GM12878 (cell line): ENCODE measurements around the gene MDH1.
"Not testable (repeated sequence)": the region's sequence is repeated elsewhere in the genome, so short reads cannot be mapped to it uniquely, and the experiment has no call there.

Source experiments
- BRCA1 ChIP-seq: IDR thresholded peaks from 2 replicates; pipeline ENCODE4 v1.6.1; 2011; ENCODE audit warnings: low read depth, low read length, improper control_type of control experiment
- CREB1 ChIP-seq: IDR thresholded peaks from 2 replicates; pipeline ENCODE4 v1.6.1; 2012; ENCODE audit warnings: low read depth, mild to moderate bottlenecking, inconsistent platforms
- JUND ChIP-seq: IDR thresholded peaks from 2 replicates; pipeline ENCODE4 v1.6.1; 2012; ENCODE audit warnings: low read depth, mild to moderate bottlenecking, low read length, improper control_type of control experiment, moderate library complexity
- LARP7 ChIP-seq: fragments of 450-650 bp; IDR thresholded peaks from 2 replicates; pipeline ENCODE4 v1.6.1; 2017; ENCODE audit warnings: mild to moderate bottlenecking
- MTA2 ChIP-seq: fragments of 450-650 bp; IDR thresholded peaks from 2 replicates; pipeline ENCODE4 v1.6.1; 2016; ENCODE audit warnings: low read depth, mild to moderate bottlenecking, moderate library complexity
- REST ChIP-seq: IDR thresholded peaks from 2 replicates; pipeline ENCODE4 v1.6.1; 2012; ENCODE audit warnings: mild to moderate bottlenecking, low read depth, low read length
- RUNX3 ChIP-seq: IDR thresholded peaks from 2 replicates; pipeline ENCODE4 v1.6.1; 2012; ENCODE audit warnings: low read length, inconsistent platforms
- TCF7 ChIP-seq: IDR thresholded peaks from 2 replicates; pipeline ENCODE4 v1.6.1; 2014; ENCODE audit warnings: antibody characterized with exemption, borderline replicate concordance
- TF ChIP-seq, protein P1 (sequence below): IDR thresholded peaks from 2 replicates; pipeline ENCODE4 v1.6.1; 2011; ENCODE audit warnings: mild to moderate bottlenecking, low read depth, low read length, moderate library complexity; ENCODE audit not compliant: insufficient replicate concordance
- TF ChIP-seq, protein P2 (sequence below), 3 experiments: IDR thresholded peaks in 2 of 3; conservative IDR thresholded peaks in 1 of 3; 2 replicates each; pipeline ENCODE4 v1.5.1; 2011; ENCODE audit warnings: low read depth in 3 of 3, low read length in 3 of 3, mild to moderate bottlenecking in 3 of 3, control low read depth in 2 of 3, moderate library complexity in 2 of 3, inconsistent platforms in 1 of 3, mixed read lengths in 1 of 3; ENCODE audit not compliant: control insufficient read depth in 2 of 3, insufficient read depth in 1 of 3; ENCODE audit errors: extremely low read depth in 1 of 3

DNA sequence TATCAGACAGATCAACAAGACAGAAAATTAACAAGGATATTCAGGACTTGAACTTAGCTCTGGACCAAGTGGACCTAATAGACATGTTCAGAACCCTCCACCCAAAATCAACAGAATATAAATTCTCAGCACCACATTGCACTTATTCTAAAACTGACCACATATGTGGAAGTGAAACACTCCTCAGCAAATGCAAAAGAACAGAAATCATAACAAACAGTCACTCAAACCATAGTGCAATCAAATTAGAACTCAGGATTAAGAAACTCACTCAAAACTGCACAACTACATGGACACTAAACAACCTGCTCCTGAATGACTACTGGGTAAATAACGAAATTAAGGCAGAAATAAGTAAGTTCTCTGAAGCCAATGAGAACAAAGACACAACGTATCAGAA, 35.0 kb downstream of the MDH1 start:
- TF ChIP-seq REST, MTA2, LARP7, CREB1, TCF7, JUND, BRCA1: not testable (repeated sequence)
- TF ChIP-seq, protein P1, sequence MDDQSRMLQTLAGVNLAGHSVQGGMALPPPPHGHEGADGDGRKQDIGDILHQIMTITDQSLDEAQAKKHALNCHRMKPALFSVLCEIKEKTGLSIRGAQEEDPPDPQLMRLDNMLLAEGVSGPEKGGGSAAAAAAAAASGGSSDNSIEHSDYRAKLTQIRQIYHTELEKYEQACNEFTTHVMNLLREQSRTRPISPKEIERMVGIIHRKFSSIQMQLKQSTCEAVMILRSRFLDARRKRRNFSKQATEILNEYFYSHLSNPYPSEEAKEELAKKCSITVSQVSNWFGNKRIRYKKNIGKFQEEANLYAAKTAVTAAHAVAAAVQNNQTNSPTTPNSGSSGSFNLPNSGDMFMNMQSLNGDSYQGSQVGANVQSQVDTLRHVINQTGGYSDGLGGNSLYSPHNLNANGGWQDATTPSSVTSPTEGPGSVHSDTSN: not testable (repeated sequence)
- peak; percentile 51 for TF ChIP-seq RUNX3
- TF ChIP-seq, protein P2, sequence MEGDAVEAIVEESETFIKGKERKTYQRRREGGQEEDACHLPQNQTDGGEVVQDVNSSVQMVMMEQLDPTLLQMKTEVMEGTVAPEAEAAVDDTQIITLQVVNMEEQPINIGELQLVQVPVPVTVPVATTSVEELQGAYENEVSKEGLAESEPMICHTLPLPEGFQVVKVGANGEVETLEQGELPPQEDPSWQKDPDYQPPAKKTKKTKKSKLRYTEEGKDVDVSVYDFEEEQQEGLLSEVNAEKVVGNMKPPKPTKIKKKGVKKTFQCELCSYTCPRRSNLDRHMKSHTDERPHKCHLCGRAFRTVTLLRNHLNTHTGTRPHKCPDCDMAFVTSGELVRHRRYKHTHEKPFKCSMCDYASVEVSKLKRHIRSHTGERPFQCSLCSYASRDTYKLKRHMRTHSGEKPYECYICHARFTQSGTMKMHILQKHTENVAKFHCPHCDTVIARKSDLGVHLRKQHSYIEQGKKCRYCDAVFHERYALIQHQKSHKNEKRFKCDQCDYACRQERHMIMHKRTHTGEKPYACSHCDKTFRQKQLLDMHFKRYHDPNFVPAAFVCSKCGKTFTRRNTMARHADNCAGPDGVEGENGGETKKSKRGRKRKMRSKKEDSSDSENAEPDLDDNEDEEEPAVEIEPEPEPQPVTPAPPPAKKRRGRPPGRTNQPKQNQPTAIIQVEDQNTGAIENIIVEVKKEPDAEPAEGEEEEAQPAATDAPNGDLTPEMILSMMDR (IDR thresholded peaks at IDR 0.05 in 2 of 3, conservative IDR thresholded peaks at IDR 0.05 in 1 of 3; ENCODE audit: control insufficient read depth in 2 of 3, extremely low read depth in 1 of 3, insufficient read depth in 1 of 3, low read depth in 3 of 3, low read length in 3 of 3): not testable (repeated sequence)
